HepG2 (cell line): ENCODE measurements around the gene DSN1. TPM values are rescaled to one million over a fixed set of nuclear protein-coding genes. Genes with fewer than 3 reads are reported as not detected.

Source experiments
- HOXA3 ChIP-seq: sonication (generic); formaldehyde crosslinking; IDR thresholded peaks from 2 replicates; pipeline ENCODE4 v1.5.0; 2020; ENCODE audit warnings: missing genetic modification reagents
- IRF2 ChIP-seq: IDR thresholded peaks from 2 replicates; pipeline ENCODE4 v1.6.1; 2018; ENCODE audit warnings: missing genetic modification reagents, missing compliant biosample characterization
- MIER2 ChIP-seq: IDR thresholded peaks from 2 replicates; pipeline ENCODE4 v1.6.1; 2016; ENCODE audit warnings: missing biosample characterization, missing genetic modification reagents
- MTA1 ChIP-seq: sonication (generic); formaldehyde crosslinking; IDR thresholded peaks from 2 replicates; pipeline ENCODE4 v1.4.0; 2020; ENCODE audit warnings: missing genetic modification reagents, mild to moderate bottlenecking, borderline replicate concordance
- NFYC ChIP-seq: IDR thresholded peaks from 2 replicates; pipeline ENCODE4 v1.6.1; 2016; ENCODE audit warnings: missing genetic modification reagents, missing compliant biosample characterization
- SSRP1 ChIP-seq: IDR thresholded peaks from 2 replicates; pipeline ENCODE4 v1.6.1; 2016; ENCODE audit warnings: control low read depth
- TCF7 ChIP-seq: sonication (generic); IDR thresholded peaks from 2 replicates; pipeline ENCODE4 v1.6.1; 2016; ENCODE audit warnings: antibody characterized with exemption, low read depth
- TOPORS ChIP-seq: sonication (generic); formaldehyde crosslinking; IDR thresholded peaks from 2 replicates; pipeline ENCODE4 v1.8.0; 2023; ENCODE audit warnings: mild to moderate bottlenecking, missing genetic modification reagents
- U2AF2 ChIP-seq: fragments of 200-400 bp; formaldehyde crosslinking; IDR thresholded peaks from 2 replicates; pipeline ENCODE4 v1.6.1; 2017; ENCODE audit warnings: low read depth, mild to moderate bottlenecking, low read length
- ZNF331 ChIP-seq: sonication (generic); formaldehyde crosslinking; IDR thresholded peaks from 2 replicates; pipeline ENCODE4 v1.4.0; 2020; ENCODE audit warnings: missing genetic modification reagents
- ZNF44 ChIP-seq: sonication (generic); formaldehyde crosslinking; IDR thresholded peaks from 2 replicates; pipeline ENCODE4 v1.5.1; 2020; ENCODE audit warnings: mild to moderate bottlenecking, missing genetic modification reagents
- ZNF552 ChIP-seq: sonication (generic); formaldehyde crosslinking; IDR thresholded peaks from 2 replicates; pipeline ENCODE4 v1.9.0; 2022; ENCODE audit warnings: missing genetic modification reagents, mild to moderate bottlenecking, borderline replicate concordance
- ZNF709 ChIP-seq: sonication (generic); formaldehyde crosslinking; IDR thresholded peaks from 2 replicates; pipeline ENCODE4 v1.5.0; 2020; ENCODE audit warnings: mild to moderate bottlenecking, missing genetic modification reagents
- polyA plus RNA-seq, 8 experiments: library from polyadenylated mRNA; depleted of rRNA in 3 of 8; stranded (reverse) in 7 of 8; unstranded in 1 of 8; fragments of >200 nt; fragmentation: Illumina TruSeq in 4 of 8; extraction: Trizol in 4 of 8; gene quantifications; 2 replicates each; pipeline versions ENCODE4 v1.2.1 to v1.2.3, GENCODE V29; 2011 to 2016; ENCODE audit warnings: low read depth in 4 of 8, missing spikeins in 1 of 8, mixed read lengths in 1 of 8; ENCODE audit not compliant: insufficient read depth in 1 of 8
- total RNA-seq, 5 experiments: library from RNA; depleted of rRNA; stranded (reverse); fragments of >200 nt; fragmentation: Illumina TruSeq; extraction: Trizol; gene quantifications; 2 replicates each; pipeline ENCODE4 v1.2.3, GENCODE V29; 2016; ENCODE audit warnings: low read depth in 1 of 5
- TF ChIP-seq, protein P1 (sequence below): sonication (generic); formaldehyde crosslinking; IDR thresholded peaks from 2 replicates; pipeline ENCODE4 v1.5.0; 2020; ENCODE audit warnings: mild to moderate bottlenecking, missing genetic modification reagents
- TF ChIP-seq, protein P2 (sequence below): sonication (generic); formaldehyde crosslinking; IDR thresholded peaks from 2 replicates; pipeline ENCODE4 v1.4.0; 2020; ENCODE audit warnings: missing genetic modification reagents
- TF ChIP-seq, protein P3 (sequence below): sonication (generic); formaldehyde crosslinking; IDR thresholded peaks from 2 replicates; pipeline ENCODE4 v1.8.1; 2023; ENCODE audit warnings: mild to moderate bottlenecking, moderate library complexity, missing genetic modification reagents
- TF ChIP-seq, protein P4 (sequence below): sonication (generic); formaldehyde crosslinking; IDR thresholded peaks from 2 replicates; pipeline ENCODE4 v1.4.0; 2020; ENCODE audit warnings: missing genetic modification reagents

The DSN1 gene
- total and polyA plus RNA-seq, 2 of the 13 experiments (the other 11 are each of a cell fraction or from before 2014, with no cell fraction given): 18.7 to 53.7 TPM

DNA sequence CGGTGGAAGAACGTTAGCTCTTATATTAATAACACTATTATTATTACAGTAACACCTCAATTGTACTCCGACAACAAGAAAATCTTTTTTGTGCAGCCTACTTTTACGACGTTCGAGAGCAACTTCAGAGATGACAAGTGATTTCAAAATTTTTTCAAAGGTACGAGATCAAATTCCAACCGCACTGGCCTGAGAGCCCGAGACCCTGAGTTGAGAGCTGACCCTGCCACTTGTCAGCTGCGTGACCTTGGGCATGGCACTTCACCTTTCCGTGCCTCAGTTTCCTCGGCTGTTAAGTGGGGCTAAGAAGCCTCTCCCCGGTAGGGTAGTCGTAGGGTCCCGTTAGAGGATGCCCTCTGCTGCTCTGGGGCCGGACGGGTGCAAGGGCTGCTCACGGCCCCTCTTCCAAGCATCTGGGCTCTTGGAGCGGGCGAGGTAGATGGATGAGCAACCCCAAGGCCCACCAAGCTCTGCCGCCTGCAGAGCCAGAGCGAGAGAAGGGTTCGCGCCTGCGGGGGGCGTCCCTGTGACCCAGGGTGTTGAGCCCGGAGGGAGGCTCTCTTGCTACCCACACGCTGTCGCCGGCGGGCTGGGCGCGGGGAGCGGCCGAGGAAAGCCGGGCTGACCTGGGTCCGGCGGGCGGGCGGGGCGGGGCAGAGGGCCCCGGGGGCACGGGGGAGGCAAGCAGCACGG is 28.2 kb downstream of the DSN1 start (continued):
- TF ChIP-seq, protein P1, sequence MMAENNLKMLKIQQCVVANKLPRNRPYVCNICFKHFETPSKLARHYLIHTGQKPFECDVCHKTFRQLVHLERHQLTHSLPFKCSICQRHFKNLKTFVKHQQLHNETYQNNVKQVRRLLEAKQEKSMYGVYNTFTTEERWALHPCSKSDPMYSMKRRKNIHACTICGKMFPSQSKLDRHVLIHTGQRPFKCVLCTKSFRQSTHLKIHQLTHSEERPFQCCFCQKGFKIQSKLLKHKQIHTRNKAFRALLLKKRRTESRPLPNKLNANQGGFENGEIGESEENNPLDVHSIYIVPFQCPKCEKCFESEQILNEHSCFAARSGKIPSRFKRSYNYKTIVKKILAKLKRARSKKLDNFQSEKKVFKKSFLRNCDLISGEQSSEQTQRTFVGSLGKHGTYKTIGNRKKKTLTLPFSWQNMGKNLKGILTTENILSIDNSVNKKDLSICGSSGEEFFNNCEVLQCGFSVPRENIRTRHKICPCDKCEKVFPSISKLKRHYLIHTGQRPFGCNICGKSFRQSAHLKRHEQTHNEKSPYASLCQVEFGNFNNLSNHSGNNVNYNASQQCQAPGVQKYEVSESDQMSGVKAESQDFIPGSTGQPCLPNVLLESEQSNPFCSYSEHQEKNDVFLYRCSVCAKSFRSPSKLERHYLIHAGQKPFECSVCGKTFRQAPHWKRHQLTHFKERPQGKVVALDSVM (CRISPR knock-in tag): no peak
- no peak for TF ChIP-seq ZNF709 (CRISPR knock-in tag)
- TF ChIP-seq, protein P2, sequence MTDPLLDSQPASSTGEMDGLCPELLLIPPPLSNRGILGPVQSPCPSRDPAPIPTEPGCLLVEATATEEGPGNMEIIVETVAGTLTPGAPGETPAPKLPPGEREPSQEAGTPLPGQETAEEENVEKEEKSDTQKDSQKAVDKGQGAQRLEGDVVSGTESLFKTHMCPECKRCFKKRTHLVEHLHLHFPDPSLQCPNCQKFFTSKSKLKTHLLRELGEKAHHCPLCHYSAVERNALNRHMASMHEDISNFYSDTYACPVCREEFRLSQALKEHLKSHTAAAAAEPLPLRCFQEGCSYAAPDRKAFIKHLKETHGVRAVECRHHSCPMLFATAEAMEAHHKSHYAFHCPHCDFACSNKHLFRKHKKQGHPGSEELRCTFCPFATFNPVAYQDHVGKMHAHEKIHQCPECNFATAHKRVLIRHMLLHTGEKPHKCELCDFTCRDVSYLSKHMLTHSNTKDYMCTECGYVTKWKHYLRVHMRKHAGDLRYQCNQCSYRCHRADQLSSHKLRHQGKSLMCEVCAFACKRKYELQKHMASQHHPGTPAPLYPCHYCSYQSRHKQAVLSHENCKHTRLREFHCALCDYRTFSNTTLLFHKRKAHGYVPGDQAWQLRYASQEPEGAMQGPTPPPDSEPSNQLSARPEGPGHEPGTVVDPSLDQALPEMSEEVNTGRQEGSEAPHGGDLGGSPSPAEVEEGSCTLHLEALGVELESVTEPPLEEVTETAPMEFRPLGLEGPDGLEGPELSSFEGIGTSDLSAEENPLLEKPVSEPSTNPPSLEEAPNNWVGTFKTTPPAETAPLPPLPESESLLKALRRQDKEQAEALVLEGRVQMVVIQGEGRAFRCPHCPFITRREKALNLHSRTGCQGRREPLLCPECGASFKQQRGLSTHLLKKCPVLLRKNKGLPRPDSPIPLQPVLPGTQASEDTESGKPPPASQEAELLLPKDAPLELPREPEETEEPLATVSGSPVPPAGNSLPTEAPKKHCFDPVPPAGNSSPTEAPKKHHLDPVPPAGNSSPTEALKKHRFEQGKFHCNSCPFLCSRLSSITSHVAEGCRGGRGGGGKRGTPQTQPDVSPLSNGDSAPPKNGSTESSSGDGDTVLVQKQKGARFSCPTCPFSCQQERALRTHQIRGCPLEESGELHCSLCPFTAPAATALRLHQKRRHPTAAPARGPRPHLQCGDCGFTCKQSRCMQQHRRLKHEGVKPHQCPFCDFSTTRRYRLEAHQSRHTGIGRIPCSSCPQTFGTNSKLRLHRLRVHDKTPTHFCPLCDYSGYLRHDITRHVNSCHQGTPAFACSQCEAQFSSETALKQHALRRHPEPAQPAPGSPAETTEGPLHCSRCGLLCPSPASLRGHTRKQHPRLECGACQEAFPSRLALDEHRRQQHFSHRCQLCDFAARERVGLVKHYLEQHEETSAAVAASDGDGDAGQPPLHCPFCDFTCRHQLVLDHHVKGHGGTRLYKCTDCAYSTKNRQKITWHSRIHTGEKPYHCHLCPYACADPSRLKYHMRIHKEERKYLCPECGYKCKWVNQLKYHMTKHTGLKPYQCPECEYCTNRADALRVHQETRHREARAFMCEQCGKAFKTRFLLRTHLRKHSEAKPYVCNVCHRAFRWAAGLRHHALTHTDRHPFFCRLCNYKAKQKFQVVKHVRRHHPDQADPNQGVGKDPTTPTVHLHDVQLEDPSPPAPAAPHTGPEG (CRISPR knock-in tag): no peak
- peak; percentile 82; the same call in 1 of the 2 replicates for TF ChIP-seq MTA1 (CRISPR knock-in tag)
- TF ChIP-seq TCF7: no peak
- no peak for TF ChIP-seq MIER2
- TF ChIP-seq U2AF2: no peak
- no peak for TF ChIP-seq NFYC
- TF ChIP-seq IRF2: peak; percentile 34; the same call in 1 of the 2 replicates
- no peak; the same call in 1 of the 2 replicates for TF ChIP-seq ZNF331
- peak; percentile 76; the same call in 1 of the 2 replicates for TF ChIP-seq ZNF44 (CRISPR knock-in tag)
- TF ChIP-seq, protein P3, sequence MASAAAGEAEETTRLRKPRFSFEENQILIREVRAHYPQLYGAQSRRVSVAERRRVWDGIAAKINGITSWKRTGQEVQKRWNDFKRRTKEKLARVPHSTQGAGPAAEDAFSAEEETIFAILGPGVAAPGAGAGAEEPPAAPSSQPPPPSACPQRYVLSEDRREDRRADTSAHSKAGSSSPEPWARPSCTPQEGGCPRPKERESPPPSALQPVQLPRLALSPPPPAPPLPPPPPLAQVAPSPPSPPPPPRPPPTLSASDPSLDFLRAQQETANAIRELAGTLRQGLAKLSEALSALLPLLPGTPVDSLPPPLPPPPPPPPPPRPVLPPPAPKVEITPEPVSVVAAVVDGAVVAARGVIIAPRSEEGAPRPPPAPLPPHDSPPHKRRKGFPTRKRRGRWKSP: no peak
- TF ChIP-seq SSRP1 (CRISPR knock-in tag): 0 out of 2 replicates have a peak, but pooled peaks have one; percentile 29
- peak; percentile 75; the same call in 1 of the 2 replicates for TF ChIP-seq TOPORS (CRISPR knock-in tag)
- TF ChIP-seq HOXA3: no peak
- TF ChIP-seq, protein P4, sequence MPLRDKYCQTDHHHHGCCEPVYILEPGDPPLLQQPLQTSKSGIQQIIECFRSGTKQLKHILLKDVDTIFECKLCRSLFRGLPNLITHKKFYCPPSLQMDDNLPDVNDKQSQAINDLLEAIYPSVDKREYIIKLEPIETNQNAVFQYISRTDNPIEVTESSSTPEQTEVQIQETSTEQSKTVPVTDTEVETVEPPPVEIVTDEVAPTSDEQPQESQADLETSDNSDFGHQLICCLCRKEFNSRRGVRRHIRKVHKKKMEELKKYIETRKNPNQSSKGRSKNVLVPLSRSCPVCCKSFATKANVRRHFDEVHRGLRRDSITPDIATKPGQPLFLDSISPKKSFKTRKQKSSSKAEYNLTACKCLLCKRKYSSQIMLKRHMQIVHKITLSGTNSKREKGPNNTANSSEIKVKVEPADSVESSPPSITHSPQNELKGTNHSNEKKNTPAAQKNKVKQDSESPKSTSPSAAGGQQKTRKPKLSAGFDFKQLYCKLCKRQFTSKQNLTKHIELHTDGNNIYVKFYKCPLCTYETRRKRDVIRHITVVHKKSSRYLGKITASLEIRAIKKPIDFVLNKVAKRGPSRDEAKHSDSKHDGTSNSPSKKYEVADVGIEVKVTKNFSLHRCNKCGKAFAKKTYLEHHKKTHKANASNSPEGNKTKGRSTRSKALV (CRISPR knock-in tag): no peak
- no peak for TF ChIP-seq ZNF552 (CRISPR knock-in tag)
